ENCODE results near the gene ERBB4.

DNA sequence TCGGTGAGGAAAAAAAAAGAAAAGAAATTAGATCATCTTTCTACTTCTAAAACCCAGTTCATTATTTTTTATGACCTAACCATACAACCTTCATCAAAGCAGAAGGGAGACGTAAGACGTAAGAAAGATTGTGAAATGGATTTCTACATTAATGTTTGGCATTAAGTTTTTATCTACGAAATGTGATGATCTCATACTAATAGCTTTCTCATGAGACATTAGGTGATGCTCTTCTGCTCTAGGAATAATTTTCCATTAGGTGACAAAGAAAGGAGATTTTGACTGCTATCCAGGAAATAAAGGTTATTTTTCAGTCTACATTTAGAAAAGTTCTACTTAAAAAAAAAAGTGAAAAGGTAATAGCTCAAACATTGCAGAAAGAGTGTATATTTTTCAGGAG lies 748.6 kb downstream of the ERBB4 start:
- no peak for TF ChIP-seq POLR2A (IDR thresholded peaks at IDR 0.05)
- TF ChIP-seq, protein P1, sequence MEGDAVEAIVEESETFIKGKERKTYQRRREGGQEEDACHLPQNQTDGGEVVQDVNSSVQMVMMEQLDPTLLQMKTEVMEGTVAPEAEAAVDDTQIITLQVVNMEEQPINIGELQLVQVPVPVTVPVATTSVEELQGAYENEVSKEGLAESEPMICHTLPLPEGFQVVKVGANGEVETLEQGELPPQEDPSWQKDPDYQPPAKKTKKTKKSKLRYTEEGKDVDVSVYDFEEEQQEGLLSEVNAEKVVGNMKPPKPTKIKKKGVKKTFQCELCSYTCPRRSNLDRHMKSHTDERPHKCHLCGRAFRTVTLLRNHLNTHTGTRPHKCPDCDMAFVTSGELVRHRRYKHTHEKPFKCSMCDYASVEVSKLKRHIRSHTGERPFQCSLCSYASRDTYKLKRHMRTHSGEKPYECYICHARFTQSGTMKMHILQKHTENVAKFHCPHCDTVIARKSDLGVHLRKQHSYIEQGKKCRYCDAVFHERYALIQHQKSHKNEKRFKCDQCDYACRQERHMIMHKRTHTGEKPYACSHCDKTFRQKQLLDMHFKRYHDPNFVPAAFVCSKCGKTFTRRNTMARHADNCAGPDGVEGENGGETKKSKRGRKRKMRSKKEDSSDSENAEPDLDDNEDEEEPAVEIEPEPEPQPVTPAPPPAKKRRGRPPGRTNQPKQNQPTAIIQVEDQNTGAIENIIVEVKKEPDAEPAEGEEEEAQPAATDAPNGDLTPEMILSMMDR (IDR thresholded peaks at IDR 0.05), result no peak

Data from Peyer's patch (tissue), 4 donors.